M059J (cell line): Measurements from ENCODE around the gene GOLIM4. TPM values are rescaled to one million over a fixed set of nuclear protein-coding genes. Genes with fewer than 3 reads are reported as not detected.
"Not testable (repeated sequence)": the region's sequence is repeated elsewhere in the genome, so short reads cannot be mapped to it uniquely, and the experiment has no call there.

Source experiments
- DNase-seq: peaks from one replicate; pipeline ENCODE4 v3.0.0-alpha.2; 2012; ENCODE audit warnings: low read depth
- total RNA-seq: library from RNA; depleted of rRNA; stranded (reverse); fragments of >200 nt; shearing (Covaris generic); gene quantifications from 2 replicates; pipeline ENCODE4 v1.2.3, GENCODE V29; 2014

Gene GOLIM4
- total RNA-seq, 1 experiment from 2014 or later: 47.4 TPM

DNA sequence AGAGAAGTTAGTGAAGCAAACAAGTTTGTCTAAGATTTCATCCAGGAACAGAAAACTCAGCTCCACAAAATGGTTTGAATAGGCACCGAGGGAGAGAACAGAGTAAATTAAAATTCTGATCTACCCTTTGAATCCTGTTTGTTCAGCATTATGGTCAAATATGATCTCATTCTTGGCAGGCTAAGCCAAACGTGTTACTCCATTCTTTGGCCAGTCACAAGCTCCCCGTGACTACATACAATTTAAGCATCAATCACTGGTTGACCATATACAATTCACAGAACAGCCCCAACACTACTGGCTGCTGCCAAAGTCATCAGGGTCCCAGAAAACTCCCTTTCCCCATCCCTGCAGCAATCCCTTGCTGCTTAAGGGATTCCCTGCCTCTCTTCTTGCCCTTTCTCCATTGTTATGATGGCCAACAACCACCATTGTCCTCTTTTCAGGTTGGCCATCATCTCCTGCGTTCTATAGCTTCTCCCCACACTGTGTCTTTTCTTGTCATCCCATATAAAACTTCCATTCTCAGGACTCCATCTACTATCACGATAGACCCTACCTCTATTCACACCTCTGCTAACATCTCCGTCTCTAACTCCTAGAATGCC is 46.3 kb downstream of the GOLIM4 start:
- no peak for DNase-seq

DNA sequence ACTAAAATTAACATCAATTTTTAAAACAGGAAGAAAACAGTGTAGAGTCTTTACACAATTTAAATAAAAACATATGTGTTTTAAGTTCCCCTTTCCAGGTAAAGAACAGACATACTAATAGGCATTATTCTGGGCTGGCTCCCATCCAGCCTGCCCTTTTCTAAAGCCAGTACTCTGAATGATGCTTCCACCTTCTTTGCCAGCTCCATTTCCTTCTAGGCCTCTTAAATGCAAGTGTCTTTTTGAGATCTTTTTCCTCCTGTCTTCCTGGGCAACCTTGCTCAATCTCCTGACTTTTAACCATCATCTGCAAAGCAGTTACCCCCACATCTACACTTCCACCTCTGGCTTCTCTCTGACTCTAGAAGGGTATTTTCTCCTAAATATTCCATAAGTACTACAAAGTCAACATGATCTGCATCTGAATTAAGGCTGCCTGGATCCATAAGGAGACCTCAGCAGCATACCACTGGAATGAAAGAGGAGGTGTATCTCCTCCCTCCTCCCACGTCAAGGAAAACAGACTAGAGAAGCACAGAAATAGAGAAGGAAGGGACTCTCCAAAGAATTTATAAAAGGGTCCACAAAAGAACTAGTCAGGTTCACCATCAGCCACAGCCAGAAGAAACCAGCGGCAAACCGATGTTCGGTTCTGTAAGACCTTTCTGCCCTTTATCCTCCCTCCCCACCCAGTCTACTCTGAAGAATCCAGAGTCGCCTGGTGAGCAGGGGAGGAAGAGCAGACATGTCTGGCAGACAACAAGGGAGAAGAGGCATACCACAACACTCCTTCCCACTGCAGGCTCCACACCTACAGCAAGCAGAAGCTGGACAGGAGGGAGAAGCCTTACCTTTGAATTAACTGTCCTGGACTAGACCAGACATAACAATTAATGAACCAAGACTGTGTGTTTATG is 47.1 kb downstream of the GOLIM4 start:
- DNase-seq: no peak

GRCh38 chr3:168047936-168048335 is 47.8 kb downstream of the GOLIM4 start:
- no peak for DNase-seq

- peak; percentile 87 for DNase-seq
Measured at GRCh38 chr3:168047190-168047795, 48.4 kb downstream of the GOLIM4 start.

DNA sequence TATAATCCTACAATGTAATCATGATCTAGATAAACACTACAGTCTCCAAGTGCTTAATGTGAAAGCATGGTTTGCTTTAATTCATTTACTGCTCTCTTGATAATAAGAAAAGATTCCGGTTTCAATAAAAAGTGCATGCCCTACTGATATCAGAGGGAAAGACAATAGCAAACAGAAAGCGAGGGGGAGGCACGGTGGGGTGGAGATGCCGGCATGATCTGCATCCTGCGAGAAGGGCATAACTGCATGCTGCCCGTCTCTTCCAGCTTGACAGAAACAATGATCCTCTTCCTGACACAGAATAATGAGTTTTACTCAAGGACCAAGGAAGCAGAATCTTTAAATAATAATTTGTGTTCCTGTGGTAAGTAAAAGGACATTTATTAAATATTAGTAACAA is 51.7 kb downstream of the GOLIM4 start:
- no peak for DNase-seq

DNA sequence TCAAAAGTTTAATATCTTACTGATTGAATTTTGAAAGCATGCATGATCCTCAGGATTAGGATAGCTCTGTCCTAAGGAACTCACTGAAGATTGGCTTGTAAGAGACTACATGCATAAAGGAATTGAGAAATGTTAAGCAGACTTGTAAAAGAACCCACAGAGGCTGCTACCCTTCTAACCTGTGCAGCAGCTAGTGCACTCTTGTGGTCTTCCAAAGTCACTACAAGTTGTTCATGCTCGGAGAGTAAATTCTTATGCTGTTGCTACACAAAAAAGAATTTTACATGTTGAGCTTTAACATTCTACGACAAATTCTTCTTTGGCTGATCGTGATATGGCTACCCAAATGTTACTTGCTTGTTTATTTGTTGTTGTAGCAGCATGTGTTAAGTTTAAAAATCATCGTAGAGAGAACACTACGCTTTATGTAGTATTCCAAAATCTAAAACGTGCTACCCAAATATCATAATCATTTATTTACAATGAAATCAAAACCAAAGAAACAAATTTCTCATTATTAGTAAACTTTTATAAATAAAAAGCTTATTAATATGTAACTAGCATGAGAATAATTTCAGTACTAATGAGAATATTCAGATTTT is 55.0 kb downstream of the GOLIM4 start:
- peak; percentile 60 for DNase-seq

GRCh38 chr3:168037020-168037419 is 58.7 kb downstream of the GOLIM4 start:
- no peak for DNase-seq

GRCh38 chr3:168036619-168037018 is 59.1 kb downstream of the GOLIM4 start:
- no peak for DNase-seq

DNA sequence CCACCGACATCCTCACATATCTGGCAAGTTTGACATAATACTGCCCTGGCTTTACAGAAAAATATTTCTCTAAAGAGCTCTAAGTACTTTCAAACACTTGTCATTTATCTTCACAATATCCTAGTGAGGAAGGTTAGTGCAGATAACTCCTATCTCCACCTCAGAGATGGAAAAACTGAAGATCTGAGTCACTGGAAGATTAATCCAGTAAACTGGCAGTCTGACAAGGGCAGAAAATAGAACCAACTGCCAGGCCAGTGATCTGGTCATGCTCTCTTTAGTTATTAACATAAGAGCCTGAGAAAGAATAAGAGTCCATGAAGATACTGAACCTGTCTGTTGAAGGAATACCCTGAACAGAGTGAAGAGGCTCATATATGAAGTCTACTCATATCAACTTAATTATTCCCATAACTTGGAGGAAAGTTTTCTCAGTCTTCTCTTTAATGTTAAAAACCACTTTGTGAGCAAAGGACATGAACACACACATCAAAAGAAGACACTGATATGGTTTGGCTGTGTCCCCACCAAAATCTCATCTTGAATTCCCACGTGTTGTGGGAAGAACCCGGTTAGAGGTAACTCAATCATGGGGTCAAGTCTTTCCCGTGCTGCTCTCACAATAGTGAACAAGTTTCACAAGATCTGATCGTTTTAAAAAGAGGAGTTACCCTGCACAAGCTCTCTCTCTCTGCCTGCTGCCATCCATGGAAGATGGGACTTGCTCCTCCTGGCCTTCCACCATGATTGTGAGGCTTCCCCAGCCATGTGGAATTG is 61.4 kb downstream of the GOLIM4 start:
- DNase-seq: peak; percentile 85

DNA sequence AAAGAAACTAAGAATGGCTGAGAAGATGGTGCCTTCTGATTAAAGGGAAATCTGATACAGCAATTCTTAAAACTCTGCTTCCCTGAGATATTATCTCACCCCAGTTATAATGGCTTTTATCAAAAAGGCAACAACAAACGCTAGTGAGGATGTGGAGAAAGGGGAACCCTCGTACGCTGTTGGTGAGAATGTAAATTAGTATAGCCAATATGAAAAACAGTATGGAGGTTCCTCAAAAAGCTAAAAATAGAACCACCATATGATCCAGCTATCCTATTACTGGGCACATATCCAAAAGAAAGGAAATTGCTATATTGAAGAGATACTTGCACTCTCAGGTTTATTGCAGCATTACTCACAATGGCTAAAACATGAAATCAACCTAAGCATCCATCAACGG is 65.1 kb downstream of the GOLIM4 start:
- DNase-seq: no peak

GRCh38 chr3:168029705-168030104 is 66.0 kb downstream of the GOLIM4 start:
- no peak for DNase-seq

- DNase-seq: no peak
Measured at GRCh38 chr3:168028086-168028485, 67.6 kb downstream of the GOLIM4 start.

DNA sequence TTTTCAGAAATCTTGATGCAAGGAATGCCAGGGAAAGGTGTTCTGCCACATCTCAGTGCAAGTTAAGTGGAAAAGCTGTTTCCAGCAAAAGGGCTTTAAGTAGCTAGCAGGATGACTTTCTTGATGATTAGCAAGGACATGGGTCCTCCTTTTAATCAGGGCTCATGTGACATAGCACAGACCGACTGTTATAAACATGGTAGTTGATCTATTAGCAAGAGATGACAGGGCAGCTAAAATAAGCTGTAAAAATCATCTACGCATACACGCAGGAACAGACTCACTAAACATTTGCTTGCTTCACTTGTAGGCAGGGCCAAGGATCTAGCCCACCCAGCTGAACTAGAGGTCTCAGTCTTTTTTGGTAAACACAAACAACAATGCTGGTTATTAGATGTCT is 69.0 kb downstream of the GOLIM4 start:
- DNase-seq: no peak

GRCh38 chr3:168025076-168025475 is 70.6 kb downstream of the GOLIM4 start:
- peak; percentile 40 for DNase-seq

DNA sequence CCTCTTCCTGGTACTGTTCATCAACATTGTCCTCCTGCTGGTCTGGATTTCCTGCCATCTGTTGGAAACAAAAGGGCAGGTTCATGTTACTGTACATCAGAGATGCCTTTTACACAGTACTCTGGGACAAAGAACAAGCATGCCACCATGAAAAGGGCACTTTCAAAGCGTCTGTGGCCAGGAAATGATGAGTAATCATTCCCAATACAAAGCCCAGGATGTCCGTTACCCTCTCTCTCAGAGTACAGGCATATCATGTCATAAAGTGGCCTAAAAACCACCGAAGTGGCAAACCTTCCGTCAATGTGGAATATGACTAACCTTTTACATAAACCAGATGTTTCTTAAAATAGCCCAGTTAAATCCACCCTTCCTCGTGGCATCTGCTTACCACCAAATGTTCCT is 71.2 kb downstream of the GOLIM4 start:
- peak; percentile 99 for DNase-seq

DNA sequence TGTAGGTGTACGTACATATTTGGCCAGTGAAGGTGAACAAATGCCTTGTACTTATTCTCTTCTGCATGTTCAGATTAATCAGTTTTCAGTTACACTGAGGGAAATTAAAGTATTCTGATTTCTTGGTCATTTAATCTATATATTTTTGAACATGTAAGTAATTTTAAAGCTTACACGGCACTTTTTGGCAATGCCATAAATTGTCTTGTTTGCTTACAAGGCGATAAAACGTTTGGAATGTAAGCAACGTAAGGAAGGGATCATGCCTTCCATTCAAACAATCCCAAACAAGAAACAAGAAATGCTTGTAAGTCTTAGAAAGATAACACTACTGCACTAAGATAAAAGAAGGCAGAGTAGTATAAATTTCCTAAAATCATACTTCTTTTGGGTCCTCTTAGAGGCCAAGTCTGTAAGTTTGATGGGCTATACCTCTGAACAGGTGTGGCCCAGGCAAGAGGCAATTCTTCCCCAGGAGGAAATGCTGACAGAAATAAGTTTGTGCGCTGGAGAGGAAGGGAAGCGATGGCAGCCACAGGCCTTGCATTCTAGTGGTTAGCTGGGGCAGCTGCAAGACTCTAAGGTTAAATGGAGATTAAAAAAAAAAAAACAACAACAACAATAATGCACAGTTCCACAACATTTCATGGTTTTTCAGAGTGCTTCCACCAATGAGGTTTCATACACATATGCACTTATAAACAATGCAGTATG is 73.8 kb downstream of the GOLIM4 start:
- no peak for DNase-seq

DNA sequence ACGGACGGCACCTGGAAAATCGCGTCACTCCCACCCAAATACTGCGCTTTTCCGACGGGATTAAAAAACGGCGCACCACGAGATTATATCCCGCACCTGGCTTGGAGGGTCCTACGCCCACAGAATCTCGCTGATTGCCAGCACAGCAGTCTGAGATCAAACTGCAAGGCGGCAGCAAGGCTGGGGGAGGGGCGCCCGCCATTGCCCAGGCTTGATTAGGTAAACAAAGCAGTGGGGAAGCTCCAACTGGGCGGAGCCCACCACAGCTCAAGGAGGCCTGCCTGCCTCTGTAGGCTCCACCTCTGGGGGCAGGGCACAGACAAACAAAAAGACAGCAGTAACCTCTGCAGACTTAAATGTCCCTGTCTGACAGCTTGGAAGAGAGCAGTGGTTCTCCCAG is 84.4 kb downstream of the GOLIM4 start:
- not testable (repeated sequence) for DNase-seq

GRCh38 chr3:168006584-168006983 is 89.1 kb downstream of the GOLIM4 start:
- no peak for DNase-seq

DNA sequence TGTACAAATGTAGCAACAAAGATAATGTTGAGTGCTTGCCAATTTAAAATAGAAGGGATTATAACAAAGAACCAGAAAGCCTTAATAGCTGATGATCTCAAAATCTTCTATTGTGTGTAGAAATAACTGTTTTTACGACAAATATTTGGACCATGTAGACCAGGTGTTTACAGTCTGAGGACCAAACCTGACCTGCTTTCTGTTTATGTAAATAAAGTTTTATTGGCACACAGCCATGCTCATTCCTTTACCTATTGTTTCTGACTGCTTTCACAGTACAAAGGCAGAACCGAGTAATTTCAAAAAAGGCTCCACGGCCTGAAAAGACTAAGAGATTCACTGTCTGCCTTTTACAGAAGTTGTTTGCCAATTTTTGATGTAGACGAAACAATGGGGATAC is 91.8 kb downstream of the GOLIM4 start:
- DNase-seq: no peak

DNA sequence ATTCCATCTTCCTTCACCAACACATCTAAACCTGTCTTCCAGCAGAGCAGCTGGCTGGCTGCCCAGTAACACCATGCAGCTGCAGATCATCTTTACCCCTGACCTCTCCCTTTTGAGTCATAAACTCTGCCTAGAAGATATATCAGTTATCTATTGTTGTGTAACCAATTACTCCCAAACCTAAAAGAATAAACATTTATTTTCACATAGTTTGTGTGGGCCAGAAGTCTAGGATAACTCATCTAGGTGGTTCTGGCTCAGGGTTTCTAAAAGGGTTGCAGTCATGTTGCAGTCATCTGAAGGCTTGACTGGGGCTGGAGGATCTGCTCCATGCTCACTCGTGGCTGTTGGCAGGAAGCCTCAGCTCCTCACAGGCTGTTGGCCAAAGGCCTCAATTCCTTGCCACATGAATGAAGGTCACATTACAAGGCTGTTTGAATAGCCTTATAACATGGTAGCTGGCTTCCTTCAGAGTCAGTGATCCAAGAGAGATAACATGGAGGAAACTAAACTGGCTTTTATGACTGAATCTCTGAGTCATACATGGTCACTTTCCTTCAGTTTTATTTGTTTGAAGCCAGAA is 92.8 kb downstream of the GOLIM4 start:
- peak; percentile 85 for DNase-seq

- no peak for DNase-seq
Measured at GRCh38 chr3:168001244-168001643, 94.5 kb downstream of the GOLIM4 start.
